Effector memory CD4-positive, alpha-beta T cell (primary cell): ENCODE measurements around the gene PASK.

Experiments
- DNase-seq, 3 donors: peaks; one replicate each; pipeline ENCODE4 v3.0.0-alpha.2; 2020
- H3K27ac ChIP-seq: 2 replicates; pipeline ENCODE4 v1.7.0; 2013; ENCODE audit warnings: mild to moderate bottlenecking, low read length, moderate library complexity; ENCODE audit not compliant: insufficient read depth, poor library complexity, severe bottlenecking
- H3K27me3 ChIP-seq: replicated peaks from 2 replicates; pipeline ENCODE4 v1.7.0; 2013; ENCODE audit warnings: mild to moderate bottlenecking, low read length; ENCODE audit not compliant: insufficient read depth, control insufficient read depth, poor library complexity, severe bottlenecking
- H3K36me3 ChIP-seq: 2 replicates; pipeline ENCODE4 v1.7.0; 2013; ENCODE audit warnings: mild to moderate bottlenecking, low read length, moderate library complexity; ENCODE audit not compliant: control insufficient read depth, insufficient read depth
- H3K4me1 ChIP-seq: 2 replicates; pipeline ENCODE4 v1.7.0; 2013; ENCODE audit warnings: low read length, mild to moderate bottlenecking; ENCODE audit not compliant: control insufficient read depth, insufficient read depth, poor library complexity, severe bottlenecking
- H3K4me3 ChIP-seq: 2 replicates; pipeline ENCODE4 v1.7.0; 2013; ENCODE audit warnings: low read length, low read depth, mild to moderate bottlenecking; ENCODE audit not compliant: insufficient read depth, poor library complexity, severe bottlenecking
- H3K9me3 ChIP-seq: 2 replicates; pipeline ENCODE4 v1.7.0; 2013; ENCODE audit warnings: mild to moderate bottlenecking, low read length, moderate library complexity; ENCODE audit not compliant: control insufficient read depth

The PASK gene

GRCh38 chr2:241087420-241088268, 61.6 kb downstream of the PASK start:
- no peak overlapping the region for H3K4me3 ChIP-seq
- H3K27ac ChIP-seq: no peak overlapping the region
- DNase-seq: no peak
- H3K9me3 ChIP-seq: no peaks in the 10 kb centered on the region
- no peaks in the 10 kb centered on the region for H3K27me3 ChIP-seq
- peaks cover 64% of the 10 kb centered on the region for H3K36me3 ChIP-seq
- H3K4me1 ChIP-seq: no peaks in the 10 kb centered on the region

GRCh38 chr2:241084856-241085444, 64.3 kb downstream of the PASK start:
- Histone ChIP-seq H3K36me3 (peaks cover 41% of the 10 kb centered on the region), H3K9me3 (no peaks in the 10 kb centered on the region), H3K27me3 (no peaks in the 10 kb centered on the region), H3K4me1 (peaks cover 7% of the 10 kb centered on the region), H3K27ac (no peak overlapping the region), H3K4me3 (no peak overlapping the region)
- DNase-seq: no peak

- H3K9me3 ChIP-seq: no peaks in the 10 kb centered on the region
- peaks cover 7% of the 10 kb centered on the region for H3K4me1 ChIP-seq
- no peaks in the 10 kb centered on the region for H3K27me3 ChIP-seq
- peaks cover 22% of the 10 kb centered on the region for H3K36me3 ChIP-seq
- H3K4me3 ChIP-seq: no peak overlapping the region
- H3K27ac ChIP-seq: no peak overlapping the region
- no peak for DNase-seq
Measured at GRCh38 chr2:241083091-241083415, 66.2 kb downstream of the PASK start.

DNA sequence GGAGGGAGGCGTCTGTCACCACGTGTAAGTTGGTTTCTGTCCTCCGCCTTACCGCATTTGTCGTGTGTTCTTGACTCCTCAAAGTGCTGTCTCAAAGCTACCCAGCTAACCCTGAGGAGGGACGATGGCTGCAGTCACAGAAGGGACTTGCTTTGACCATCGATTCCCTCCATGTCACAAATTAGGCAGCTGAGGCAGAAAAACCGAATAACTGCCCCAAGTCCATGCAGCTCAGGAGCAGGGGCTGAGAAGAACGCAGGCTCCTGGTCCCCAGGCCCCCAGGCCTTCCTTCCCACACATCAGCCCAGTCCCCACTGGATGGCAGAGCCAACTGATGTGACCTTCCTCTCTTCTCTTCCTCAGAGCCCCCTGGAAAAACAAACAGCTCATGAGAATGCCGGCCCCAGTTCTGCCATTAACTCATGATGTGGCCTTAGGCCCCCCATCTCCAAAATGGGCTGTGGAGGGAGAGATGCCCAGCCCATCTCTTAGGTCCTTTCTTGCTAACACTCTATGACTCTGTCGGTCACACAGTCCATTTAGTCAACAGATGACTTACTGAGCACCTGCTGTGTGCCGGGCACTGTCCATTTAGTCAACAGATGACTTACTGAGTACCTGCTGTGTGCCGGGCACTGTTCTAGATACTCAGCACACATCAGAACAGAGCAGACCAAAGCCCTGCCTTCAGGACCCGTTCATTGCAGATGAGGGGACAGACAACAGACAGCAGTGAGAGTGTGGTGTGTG, 66.8 kb downstream of the PASK start:
- Histone ChIP-seq H3K36me3 (peaks cover 17% of the 10 kb centered on the region), H3K27ac (no peak overlapping the region), H3K4me1 (peaks cover 7% of the 10 kb centered on the region), H3K4me3 (no peak overlapping the region), H3K9me3 (no peaks in the 10 kb centered on the region), H3K27me3 (no peaks in the 10 kb centered on the region)
- no peak for DNase-seq

GRCh38 chr2:241081643-241082340, 67.5 kb downstream of the PASK start:
- Histone ChIP-seq H3K27ac (no peak overlapping the region), H3K4me3 (no peak overlapping the region), H3K27me3 (no peaks in the 10 kb centered on the region), H3K4me1 (peaks cover 7% of the 10 kb centered on the region), H3K36me3 (peaks cover 10% of the 10 kb centered on the region), H3K9me3 (no peaks in the 10 kb centered on the region)
- DNase-seq: no peak

DNA sequence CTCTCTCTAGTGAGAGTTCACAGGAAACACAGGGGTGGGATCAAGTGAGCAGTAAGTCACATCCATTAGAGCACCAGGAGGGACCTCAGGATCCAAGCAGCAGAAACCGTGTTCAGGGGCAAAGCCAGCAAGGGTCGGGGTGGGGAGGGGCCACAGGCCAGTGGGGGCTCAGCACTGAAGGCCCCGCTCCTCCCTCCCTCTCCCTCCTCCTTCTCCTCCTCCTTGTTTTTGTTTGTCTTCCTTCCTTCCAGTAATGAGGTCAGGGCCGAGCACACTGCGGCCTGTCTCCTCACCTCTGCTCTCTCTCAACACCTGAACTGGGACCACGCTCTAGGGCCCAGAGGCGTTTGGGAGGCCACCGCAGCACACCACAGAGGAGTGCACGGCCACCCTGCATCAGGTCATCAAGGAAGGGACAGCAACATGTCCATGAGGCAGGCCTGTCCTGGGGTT, 68.1 kb downstream of the PASK start:
- Histone ChIP-seq H3K4me3 (no peak overlapping the region), H3K27ac (no peak overlapping the region), H3K9me3 (no peaks in the 10 kb centered on the region), H3K4me1 (peaks cover 7% of the 10 kb centered on the region), H3K27me3 (no peaks in the 10 kb centered on the region), H3K36me3 (peaks cover 5% of the 10 kb centered on the region)
- no peak for DNase-seq

- no peaks in the 10 kb centered on the region for H3K9me3 ChIP-seq
- H3K4me1 ChIP-seq: peaks cover 7% of the 10 kb centered on the region
- no peak overlapping the region for H3K27ac ChIP-seq
- no peak for DNase-seq
- H3K4me3 ChIP-seq: no peak overlapping the region
- peaks cover 8% of the 10 kb centered on the region for H3K36me3 ChIP-seq
- H3K27me3 ChIP-seq: no peaks in the 10 kb centered on the region
Measured at GRCh38 chr2:241080405-241081189, 68.7 kb downstream of the PASK start.

DNA sequence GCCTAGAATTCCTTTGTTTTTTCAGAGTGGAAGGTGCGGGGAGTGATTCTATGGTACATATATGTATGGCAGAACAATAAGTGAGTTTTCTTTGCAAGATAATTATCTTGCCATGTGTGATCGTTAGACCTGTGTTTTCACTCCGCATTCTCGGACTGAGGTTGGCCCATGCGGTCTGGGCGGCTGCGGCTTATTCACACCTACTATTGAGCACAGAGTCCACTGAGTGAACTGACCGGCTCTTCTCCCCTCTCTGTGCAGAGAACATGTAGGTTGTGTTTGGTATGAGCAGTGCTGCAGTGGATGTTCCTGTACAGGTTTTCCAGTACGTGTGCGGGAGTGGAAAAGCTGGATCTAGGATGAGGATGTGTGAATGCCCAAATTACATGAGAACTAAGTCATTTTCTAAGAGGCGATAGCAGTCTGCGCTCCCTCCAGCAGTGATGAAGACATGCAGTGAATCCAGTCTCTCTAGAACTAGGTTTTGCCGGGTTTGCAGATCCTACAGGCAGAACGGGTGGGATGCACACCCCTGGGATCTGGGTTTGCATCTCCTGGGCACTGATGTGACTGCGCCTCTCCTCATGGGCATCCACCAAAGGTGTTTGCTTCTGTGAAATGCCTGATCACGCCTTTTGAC, 74.3 kb downstream of the PASK start:
- no peak for DNase-seq
- Histone ChIP-seq H3K4me1 (no peaks in the 10 kb centered on the region), H3K9me3 (no peaks in the 10 kb centered on the region), H3K4me3 (no peak overlapping the region), H3K27me3 (no peaks in the 10 kb centered on the region), H3K36me3 (peaks cover 19% of the 10 kb centered on the region), H3K27ac (no peak overlapping the region)
